ENCODE results near the gene ADRB1. TPM values are rescaled to one million over a fixed set of nuclear protein-coding genes. Genes with fewer than 3 reads are reported as not detected.

Gene ADRB1
- total and polyA plus RNA-seq, 4 donors = 0.05 to 0.17 (median 0.16) TPM; not detected in 1

DNA sequence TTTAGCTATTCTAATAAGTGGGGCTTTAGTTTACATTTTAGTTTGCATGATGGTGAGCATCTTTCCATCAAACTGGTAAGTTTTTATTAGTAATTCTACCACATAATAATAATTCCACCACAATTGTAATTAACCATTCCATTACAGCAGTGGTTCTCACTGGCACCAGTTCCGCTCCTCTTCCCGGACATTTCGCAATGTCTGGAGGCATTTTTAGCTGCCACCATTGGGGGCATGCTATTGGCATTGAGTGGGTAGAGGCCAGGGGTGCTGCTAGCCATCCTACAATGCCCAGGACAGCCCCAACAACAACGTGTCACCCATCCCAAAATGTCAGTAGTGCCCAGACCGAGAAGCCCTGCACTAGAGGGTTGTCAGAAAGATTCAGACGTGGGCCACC, 31.4 kb downstream of the ADRB1 start:
- DNase-seq (ENCODE audit: low spot score) = no peak
- Histone ChIP-seq H3K27me3 (ENCODE audit: control insufficient read depth in 4 of 4, insufficient read depth in 4 of 4, low read length in 3 of 4) (no peaks in the 10 kb centered on the region), H3K9ac (ENCODE audit: low read depth in 1 of 2, low read length in 2 of 2) (no peak overlapping the region), H3K27ac (ENCODE audit: low read depth in 1 of 2, low read length in 2 of 2) (no peak overlapping the region), H3K9me3 (ENCODE audit: control insufficient read depth in 4 of 4, low read length in 3 of 4) (no peaks in the 10 kb centered on the region), H3K4me1 (ENCODE audit: control insufficient read depth in 4 of 4, insufficient read depth in 4 of 4, low read length in 3 of 4) (no peaks in the 10 kb centered on the region), H3K36me3 (ENCODE audit: control insufficient read depth in 4 of 4, insufficient read depth in 3 of 4, low read depth in 1 of 4, low read length in 3 of 4) (no peaks in the 10 kb centered on the region), H3K4me3 (ENCODE audit: low read depth in 1 of 3, low read length in 3 of 3) (no peak overlapping the region)
- WGBS = 92% methylated on average over 6 of the region's 6 CpGs
- TF ChIP-seq NR2F2 (IDR thresholded peaks at IDR 0.05) (no peak), FOXA1 (IDR thresholded peaks at IDR 0.05) (no peak), HNF4A (conservative IDR thresholded peaks at IDR 0.05) (no peak), EGR1 (IDR thresholded peaks at IDR 0.05; ENCODE audit: low read depth in 2 of 2) (no peak), JUND (IDR thresholded peaks at IDR 0.05) (no peak), RXRA (IDR thresholded peaks at IDR 0.05) (no peak), FOXA2 (IDR thresholded peaks at IDR 0.05) (no peak), YY1 (IDR thresholded peaks at IDR 0.05) (no peak)
- TF ChIP-seq, protein P1, sequence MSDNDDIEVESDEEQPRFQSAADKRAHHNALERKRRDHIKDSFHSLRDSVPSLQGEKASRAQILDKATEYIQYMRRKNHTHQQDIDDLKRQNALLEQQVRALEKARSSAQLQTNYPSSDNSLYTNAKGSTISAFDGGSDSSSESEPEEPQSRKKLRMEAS (IDR thresholded peaks at IDR 0.05) = no peak
- TF ChIP-seq, protein P2, sequence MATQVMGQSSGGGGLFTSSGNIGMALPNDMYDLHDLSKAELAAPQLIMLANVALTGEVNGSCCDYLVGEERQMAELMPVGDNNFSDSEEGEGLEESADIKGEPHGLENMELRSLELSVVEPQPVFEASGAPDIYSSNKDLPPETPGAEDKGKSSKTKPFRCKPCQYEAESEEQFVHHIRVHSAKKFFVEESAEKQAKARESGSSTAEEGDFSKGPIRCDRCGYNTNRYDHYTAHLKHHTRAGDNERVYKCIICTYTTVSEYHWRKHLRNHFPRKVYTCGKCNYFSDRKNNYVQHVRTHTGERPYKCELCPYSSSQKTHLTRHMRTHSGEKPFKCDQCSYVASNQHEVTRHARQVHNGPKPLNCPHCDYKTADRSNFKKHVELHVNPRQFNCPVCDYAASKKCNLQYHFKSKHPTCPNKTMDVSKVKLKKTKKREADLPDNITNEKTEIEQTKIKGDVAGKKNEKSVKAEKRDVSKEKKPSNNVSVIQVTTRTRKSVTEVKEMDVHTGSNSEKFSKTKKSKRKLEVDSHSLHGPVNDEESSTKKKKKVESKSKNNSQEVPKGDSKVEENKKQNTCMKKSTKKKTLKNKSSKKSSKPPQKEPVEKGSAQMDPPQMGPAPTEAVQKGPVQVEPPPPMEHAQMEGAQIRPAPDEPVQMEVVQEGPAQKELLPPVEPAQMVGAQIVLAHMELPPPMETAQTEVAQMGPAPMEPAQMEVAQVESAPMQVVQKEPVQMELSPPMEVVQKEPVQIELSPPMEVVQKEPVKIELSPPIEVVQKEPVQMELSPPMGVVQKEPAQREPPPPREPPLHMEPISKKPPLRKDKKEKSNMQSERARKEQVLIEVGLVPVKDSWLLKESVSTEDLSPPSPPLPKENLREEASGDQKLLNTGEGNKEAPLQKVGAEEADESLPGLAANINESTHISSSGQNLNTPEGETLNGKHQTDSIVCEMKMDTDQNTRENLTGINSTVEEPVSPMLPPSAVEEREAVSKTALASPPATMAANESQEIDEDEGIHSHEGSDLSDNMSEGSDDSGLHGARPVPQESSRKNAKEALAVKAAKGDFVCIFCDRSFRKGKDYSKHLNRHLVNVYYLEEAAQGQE (IDR thresholded peaks at IDR 0.05) = no peak

- Histone ChIP-seq H3K27me3 (ENCODE audit: control insufficient read depth in 4 of 4, insufficient read depth in 4 of 4, low read length in 3 of 4) (no peaks in the 10 kb centered on the region), H3K4me1 (ENCODE audit: control insufficient read depth in 4 of 4, insufficient read depth in 4 of 4, low read length in 3 of 4) (no peaks in the 10 kb centered on the region), H3K36me3 (ENCODE audit: control insufficient read depth in 4 of 4, insufficient read depth in 3 of 4, low read depth in 1 of 4, low read length in 3 of 4) (no peaks in the 10 kb centered on the region), H3K27ac (ENCODE audit: low read depth in 1 of 2, low read length in 2 of 2) (no peak overlapping the region), H3K9me3 (ENCODE audit: control insufficient read depth in 4 of 4, low read length in 3 of 4) (no peaks in the 10 kb centered on the region), H3K4me3 (ENCODE audit: low read depth in 1 of 3, low read length in 3 of 3) (no peak overlapping the region), H3K9ac (ENCODE audit: low read depth in 1 of 2, low read length in 2 of 2) (no peak overlapping the region)
- no peak for DNase-seq (ENCODE audit: low spot score)
- WGBS = 71% methylated on average over 1 of the region's 1 CpG
- TF ChIP-seq HNF4A (conservative IDR thresholded peaks at IDR 0.05) (no peak), FOXA2 (IDR thresholded peaks at IDR 0.05) (no peak), HNF4G (IDR thresholded peaks at IDR 0.05) (no peak), SP1 (IDR thresholded peaks at IDR 0.05) (no peak), JUND (IDR thresholded peaks at IDR 0.05) (no peak), RAD21 (IDR thresholded peaks at IDR 0.05) (no peak)
- TF ChIP-seq, protein P3, sequence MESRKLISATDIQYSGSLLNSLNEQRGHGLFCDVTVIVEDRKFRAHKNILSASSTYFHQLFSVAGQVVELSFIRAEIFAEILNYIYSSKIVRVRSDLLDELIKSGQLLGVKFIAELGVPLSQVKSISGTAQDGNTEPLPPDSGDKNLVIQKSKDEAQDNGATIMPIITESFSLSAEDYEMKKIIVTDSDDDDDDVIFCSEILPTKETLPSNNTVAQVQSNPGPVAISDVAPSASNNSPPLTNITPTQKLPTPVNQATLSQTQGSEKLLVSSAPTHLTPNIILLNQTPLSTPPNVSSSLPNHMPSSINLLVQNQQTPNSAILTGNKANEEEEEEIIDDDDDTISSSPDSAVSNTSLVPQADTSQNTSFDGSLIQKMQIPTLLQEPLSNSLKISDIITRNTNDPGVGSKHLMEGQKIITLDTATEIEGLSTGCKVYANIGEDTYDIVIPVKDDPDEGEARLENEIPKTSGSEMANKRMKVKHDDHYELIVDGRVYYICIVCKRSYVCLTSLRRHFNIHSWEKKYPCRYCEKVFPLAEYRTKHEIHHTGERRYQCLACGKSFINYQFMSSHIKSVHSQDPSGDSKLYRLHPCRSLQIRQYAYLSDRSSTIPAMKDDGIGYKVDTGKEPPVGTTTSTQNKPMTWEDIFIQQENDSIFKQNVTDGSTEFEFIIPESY (IDR thresholded peaks at IDR 0.05) = no peak
- TF ChIP-seq, protein P2 (IDR thresholded peaks at IDR 0.05) = no peak
- TF ChIP-seq, protein P4, sequence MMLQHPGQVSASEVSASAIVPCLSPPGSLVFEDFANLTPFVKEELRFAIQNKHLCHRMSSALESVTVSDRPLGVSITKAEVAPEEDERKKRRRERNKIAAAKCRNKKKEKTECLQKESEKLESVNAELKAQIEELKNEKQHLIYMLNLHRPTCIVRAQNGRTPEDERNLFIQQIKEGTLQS (IDR thresholded peaks at IDR 0.05) = no peak
Measured at GRCh38 chr10:114077347-114077746, 33.7 kb downstream of the ADRB1 start.

All from liver (tissue), 9 donors.